ENCODE measurements around the gene AKAP3.

The AKAP3 gene

DNA sequence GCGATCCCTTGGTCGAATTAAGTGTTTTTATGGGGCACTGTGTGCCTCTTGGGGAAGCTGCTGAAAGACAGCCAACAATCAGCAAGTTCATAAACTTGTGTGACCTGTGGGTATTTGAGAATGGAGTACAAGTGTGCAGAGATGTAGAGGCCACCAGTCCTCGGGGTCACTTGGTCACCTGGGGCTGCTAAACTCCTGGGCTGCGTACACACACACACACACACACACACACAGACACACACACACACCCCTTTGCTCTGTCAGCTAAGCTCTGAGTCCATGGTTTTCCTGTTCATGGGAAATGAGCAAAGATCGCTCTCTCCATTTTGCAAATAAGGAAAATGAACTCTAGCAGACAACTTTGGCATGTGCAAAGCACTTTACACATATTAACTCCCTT lies 62.4 kb downstream of the AKAP3 start (continued):
- TF ChIP-seq ZNF571 (tag by site-specific recombination; IDR thresholded peaks at IDR 0.05) (no peak), ZNF341 (tag by site-specific recombination; IDR thresholded peaks at IDR 0.05; ENCODE audit: low read depth) (no peak), GLI4 (tag by site-specific recombination; IDR thresholded peaks at IDR 0.05) (no peak), ZNF558 (tag by site-specific recombination; IDR thresholded peaks at IDR 0.05) (no peak), ZNF140 (tag by site-specific recombination; IDR thresholded peaks at IDR 0.05) (no peak), ZSCAN16 (tag by site-specific recombination; IDR thresholded peaks at IDR 0.05) (no peak), ZNF747 (tag by site-specific recombination; IDR thresholded peaks at IDR 0.05) (no peak), ZNF777 (tag by site-specific recombination; IDR thresholded peaks at IDR 0.05; ENCODE audit: borderline replicate concordance) (no peak), ZNF184 (tag by site-specific recombination; IDR thresholded peaks at IDR 0.05) (no peak)
- TF ChIP-seq, protein P1, sequence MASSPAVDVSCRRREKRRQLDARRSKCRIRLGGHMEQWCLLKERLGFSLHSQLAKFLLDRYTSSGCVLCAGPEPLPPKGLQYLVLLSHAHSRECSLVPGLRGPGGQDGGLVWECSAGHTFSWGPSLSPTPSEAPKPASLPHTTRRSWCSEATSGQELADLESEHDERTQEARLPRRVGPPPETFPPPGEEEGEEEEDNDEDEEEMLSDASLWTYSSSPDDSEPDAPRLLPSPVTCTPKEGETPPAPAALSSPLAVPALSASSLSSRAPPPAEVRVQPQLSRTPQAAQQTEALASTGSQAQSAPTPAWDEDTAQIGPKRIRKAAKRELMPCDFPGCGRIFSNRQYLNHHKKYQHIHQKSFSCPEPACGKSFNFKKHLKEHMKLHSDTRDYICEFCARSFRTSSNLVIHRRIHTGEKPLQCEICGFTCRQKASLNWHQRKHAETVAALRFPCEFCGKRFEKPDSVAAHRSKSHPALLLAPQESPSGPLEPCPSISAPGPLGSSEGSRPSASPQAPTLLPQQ (tag by site-specific recombination; IDR thresholded peaks at IDR 0.05) = no peak

DNA sequence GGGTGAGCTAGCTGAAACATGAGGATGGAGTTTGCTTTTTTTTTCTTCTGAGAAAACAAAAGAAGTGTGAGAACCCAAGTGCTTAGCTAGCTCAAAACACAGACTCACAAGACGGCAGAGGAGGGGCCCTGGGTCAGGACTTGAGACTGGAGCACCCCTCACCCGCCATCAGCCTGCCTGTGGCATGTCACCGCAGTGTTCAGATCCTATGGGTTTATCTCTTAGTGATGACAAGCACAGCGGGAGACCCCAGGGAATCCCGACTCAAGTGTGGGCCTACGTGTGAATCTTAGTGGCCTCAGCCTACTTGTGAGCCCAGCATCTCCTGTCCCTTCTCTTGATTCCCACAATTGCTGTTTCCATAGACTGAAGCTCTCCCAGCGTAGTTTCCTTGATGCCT lies 64.0 kb downstream of the AKAP3 start:
- no peaks in the 10 kb centered on the region for H3K4me1 ChIP-seq (ENCODE audit: control insufficient read depth, insufficient read depth, low read length)
- H3K27ac ChIP-seq (ENCODE audit: extremely low read depth, low read depth, low read length) = no peak overlapping the region
- TF ChIP-seq ZNF146 (tag by site-specific recombination; IDR thresholded peaks at IDR 0.05) (no peak), ZNF140 (tag by site-specific recombination; IDR thresholded peaks at IDR 0.05) (no peak), KLF1 (tag by site-specific recombination; IDR thresholded peaks at IDR 0.05) (no peak), ZNF768 (tag by site-specific recombination; IDR thresholded peaks at IDR 0.05) (no peak), ZSCAN23 (tag by site-specific recombination; IDR thresholded peaks at IDR 0.05) (no peak), ZNF223 (tag by site-specific recombination; IDR thresholded peaks at IDR 0.05) (no peak), ZNF670 (tag by site-specific recombination; IDR thresholded peaks at IDR 0.05; ENCODE audit: low read depth) (no peak), ZNF132 (tag by site-specific recombination; IDR thresholded peaks at IDR 0.05; ENCODE audit: borderline replicate concordance) (no peak)
- H3K36me3 ChIP-seq (ENCODE audit: control insufficient read depth in 2 of 2, insufficient read depth in 1 of 2, low read length in 2 of 2) = no peaks in the 10 kb centered on the region
- no peak overlapping the region for H3K4me3 ChIP-seq (ENCODE audit: low read depth, low read length)
- H3K9me3 ChIP-seq (ENCODE audit: control insufficient read depth, insufficient read depth, low read depth, low read length) = no peaks in the 10 kb centered on the region
- ChIA-PET CTCF (interaction anchor here (1.1 kb wide), 1 partner anchor 20 kb away, joined by 4 read pairs; no protein-coding TSS in a partner anchor), POLR2A (no interaction called here)

DNA sequence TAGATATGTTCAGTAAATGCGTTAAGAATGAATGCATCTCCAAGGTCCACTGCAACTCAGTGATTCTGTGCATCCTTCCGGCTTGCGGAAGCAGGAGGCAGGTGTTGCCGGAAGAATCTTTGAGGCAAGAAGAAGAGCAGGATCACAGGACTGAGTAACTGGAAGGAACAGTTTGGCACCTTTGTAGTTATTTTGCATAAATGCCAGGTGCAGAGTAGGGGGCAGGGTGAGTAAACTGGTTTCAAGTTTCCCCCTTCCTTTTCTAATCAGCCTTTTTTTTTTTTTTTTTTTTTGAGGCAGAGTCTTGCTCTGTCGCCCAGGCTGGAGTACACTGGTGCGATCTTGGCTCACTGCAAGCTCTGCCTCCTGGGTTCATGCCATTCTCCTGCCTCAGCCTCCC lies 64.6 kb downstream of the AKAP3 start:
- Histone ChIP-seq H3K4me1 (ENCODE audit: control insufficient read depth, insufficient read depth, low read length) (no peaks in the 10 kb centered on the region), H3K9me3 (ENCODE audit: control insufficient read depth, insufficient read depth, low read depth, low read length) (no peaks in the 10 kb centered on the region), H3K4me3 (ENCODE audit: low read depth, low read length) (no peak overlapping the region), H3K36me3 (ENCODE audit: control insufficient read depth in 2 of 2, insufficient read depth in 1 of 2, low read length in 2 of 2) (no peaks in the 10 kb centered on the region), H3K27ac (ENCODE audit: extremely low read depth, low read depth, low read length) (no peak overlapping the region)
- ChIA-PET CTCF (no interaction called here), POLR2A (no interaction called here)
- TF ChIP-seq ZFP41 (tag by site-specific recombination; IDR thresholded peaks at IDR 0.05; ENCODE audit: borderline replicate concordance) (no peak), SETDB1 (IDR thresholded peaks at IDR 0.05; ENCODE audit: insufficient read length, low read length) (no peak), BCL11A (tag by site-specific recombination; IDR thresholded peaks at IDR 0.05; ENCODE audit: low read depth) (no peak)
- TF ChIP-seq, protein P2, sequence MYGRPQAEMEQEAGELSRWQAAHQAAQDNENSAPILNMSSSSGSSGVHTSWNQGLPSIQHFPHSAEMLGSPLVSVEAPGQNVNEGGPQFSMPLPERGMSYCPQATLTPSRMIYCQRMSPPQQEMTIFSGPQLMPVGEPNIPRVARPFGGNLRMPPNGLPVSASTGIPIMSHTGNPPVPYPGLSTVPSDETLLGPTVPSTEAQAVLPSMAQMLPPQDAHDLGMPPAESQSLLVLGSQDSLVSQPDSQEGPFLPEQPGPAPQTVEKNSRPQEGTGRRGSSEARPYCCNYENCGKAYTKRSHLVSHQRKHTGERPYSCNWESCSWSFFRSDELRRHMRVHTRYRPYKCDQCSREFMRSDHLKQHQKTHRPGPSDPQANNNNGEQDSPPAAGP (tag by site-specific recombination; IDR thresholded peaks at IDR 0.05) = no peak
- TF ChIP-seq, protein P3, sequence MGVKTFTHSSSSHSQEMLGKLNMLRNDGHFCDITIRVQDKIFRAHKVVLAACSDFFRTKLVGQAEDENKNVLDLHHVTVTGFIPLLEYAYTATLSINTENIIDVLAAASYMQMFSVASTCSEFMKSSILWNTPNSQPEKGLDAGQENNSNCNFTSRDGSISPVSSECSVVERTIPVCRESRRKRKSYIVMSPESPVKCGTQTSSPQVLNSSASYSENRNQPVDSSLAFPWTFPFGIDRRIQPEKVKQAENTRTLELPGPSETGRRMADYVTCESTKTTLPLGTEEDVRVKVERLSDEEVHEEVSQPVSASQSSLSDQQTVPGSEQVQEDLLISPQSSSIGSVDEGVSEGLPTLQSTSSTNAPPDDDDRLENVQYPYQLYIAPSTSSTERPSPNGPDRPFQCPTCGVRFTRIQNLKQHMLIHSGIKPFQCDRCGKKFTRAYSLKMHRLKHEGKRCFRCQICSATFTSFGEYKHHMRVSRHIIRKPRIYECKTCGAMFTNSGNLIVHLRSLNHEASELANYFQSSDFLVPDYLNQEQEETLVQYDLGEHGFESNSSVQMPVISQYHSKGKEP (tag by site-specific recombination; IDR thresholded peaks at IDR 0.05) = no peak
- TF ChIP-seq, protein P4, sequence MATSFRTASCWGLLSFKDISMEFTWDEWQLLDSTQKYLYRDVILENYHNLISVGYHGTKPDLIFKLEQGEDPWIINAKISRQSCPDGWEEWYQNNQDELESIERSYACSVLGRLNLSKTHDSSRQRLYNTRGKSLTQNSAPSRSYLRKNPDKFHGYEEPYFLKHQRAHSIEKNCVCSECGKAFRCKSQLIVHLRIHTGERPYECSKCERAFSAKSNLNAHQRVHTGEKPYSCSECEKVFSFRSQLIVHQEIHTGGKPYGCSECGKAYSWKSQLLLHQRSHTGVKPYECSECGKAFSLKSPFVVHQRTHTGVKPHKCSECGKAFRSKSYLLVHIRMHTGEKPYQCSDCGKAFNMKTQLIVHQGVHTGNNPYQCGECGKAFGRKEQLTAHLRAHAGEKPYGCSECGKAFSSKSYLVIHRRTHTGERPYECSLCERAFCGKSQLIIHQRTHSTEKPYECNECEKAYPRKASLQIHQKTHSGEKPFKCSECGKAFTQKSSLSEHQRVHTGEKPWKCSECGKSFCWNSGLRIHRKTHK (tag by site-specific recombination; IDR thresholded peaks at IDR 0.05) = no peak
